SK-N-SH treated with all-trans-retinoic acid at 6 μM for 48 hours (cell line): ENCODE measurements around the gene EPS8.

Source experiments
- ATAC-seq: fragments of 200-7000 bp; cut with Tn5 transposase; 3 replicates; pipeline ENCODE4 v1.9.1; 2020; ENCODE audit warnings: mild to moderate bottlenecking, moderate library complexity
- ARNTL ChIP-seq: fragments of 450-650 bp; formaldehyde crosslinking; IDR thresholded peaks from 2 replicates; pipeline ENCODE4 v1.5.0; 2020; ENCODE audit warnings: low read depth, mild to moderate bottlenecking, moderate library complexity, borderline replicate concordance
- BACH2 ChIP-seq: fragments of 250-450 bp; sonication (Bioruptor Pico); IDR thresholded peaks from 2 replicates; pipeline ENCODE4 v1.9.0; 2021; ENCODE audit warnings: mild to moderate bottlenecking, borderline replicate concordance
- CREB5 ChIP-seq: fragments of 250-450 bp; sonication (Bioruptor Pico); IDR thresholded peaks from 2 replicates; pipeline ENCODE4 v1.5.1; 2020; ENCODE audit warnings: low read depth, mild to moderate bottlenecking, moderate library complexity
- CSDC2 ChIP-seq: fragments of 250-450 bp; sonication (Bioruptor Pico); IDR thresholded peaks from 2 replicates; pipeline ENCODE4 v1.5.0; 2020; ENCODE audit warnings: mild to moderate bottlenecking, moderate library complexity
- CSRNP3 ChIP-seq: fragments of 250-450 bp; sonication (Bioruptor Pico); IDR thresholded peaks from 2 replicates; pipeline ENCODE4 v1.5.1; 2021; ENCODE audit warnings: mild to moderate bottlenecking, moderate library complexity
- ESRRG ChIP-seq: fragments of 250-450 bp; sonication (Bioruptor Pico); IDR thresholded peaks from 2 replicates; pipeline ENCODE4 v1.6.1; 2021; ENCODE audit warnings: mild to moderate bottlenecking
- GLIS3 ChIP-seq: fragments of 250-450 bp; sonication (Bioruptor Pico); IDR thresholded peaks from 2 replicates; pipeline ENCODE4 v1.5.0; 2020; ENCODE audit warnings: mild to moderate bottlenecking, moderate library complexity
- ISL1 ChIP-seq: fragments of 250-450 bp; sonication (Bioruptor Pico); IDR thresholded peaks from 2 replicates; pipeline ENCODE4 v2.1.2; 2022; ENCODE audit warnings: mild to moderate bottlenecking, moderate library complexity
- OSR1 ChIP-seq: fragments of 250-450 bp; sonication (Bioruptor Pico); IDR thresholded peaks from 2 replicates; pipeline ENCODE4 v1.8.0; 2022; ENCODE audit warnings: moderate library complexity, mild to moderate bottlenecking, inconsistent platforms
- PATZ1 ChIP-seq: fragments of 250-450 bp; sonication (Bioruptor Pico); IDR thresholded peaks from 2 replicates; pipeline ENCODE4 v1.8.0; 2020; ENCODE audit warnings: mild to moderate bottlenecking, moderate library complexity, borderline replicate concordance
- POU6F1 ChIP-seq: fragments of 250-450 bp; sonication (Bioruptor Pico); IDR thresholded peaks from 2 replicates; pipeline ENCODE4 v1.8.0; 2021; ENCODE audit warnings: low read depth, mild to moderate bottlenecking, moderate library complexity, borderline replicate concordance
- PPARA ChIP-seq: fragments of 250-450 bp; sonication (Bioruptor Pico); IDR thresholded peaks from 2 replicates; pipeline ENCODE4 v1.5.0; 2020; ENCODE audit warnings: mild to moderate bottlenecking, borderline replicate concordance
- RARB ChIP-seq: fragments of 250-450 bp; sonication (Bioruptor Pico); IDR thresholded peaks from 2 replicates; pipeline ENCODE4 v1.8.0; 2021; ENCODE audit warnings: mild to moderate bottlenecking, moderate library complexity
- TCF4 ChIP-seq: fragments of 250-450 bp; sonication (Bioruptor Pico); IDR thresholded peaks from 2 replicates; pipeline ENCODE4 v1.8.0; 2021; ENCODE audit warnings: mild to moderate bottlenecking, moderate library complexity, borderline replicate concordance
- TOX ChIP-seq: fragments of 250-450 bp; sonication (Bioruptor Pico); IDR thresholded peaks from 2 replicates; pipeline ENCODE4 v1.8.0; 2021; ENCODE audit warnings: mild to moderate bottlenecking, moderate library complexity, borderline replicate concordance
- ZFP3 ChIP-seq: fragments of 250-450 bp; sonication (Bioruptor Pico); IDR thresholded peaks from 2 replicates; pipeline ENCODE4 v1.5.0; 2020; ENCODE audit warnings: mild to moderate bottlenecking, moderate library complexity
- ZFP30 ChIP-seq: fragments of 450-650 bp; formaldehyde crosslinking; IDR thresholded peaks from 2 replicates; pipeline ENCODE4 v1.5.0; 2022; ENCODE audit warnings: mild to moderate bottlenecking, moderate library complexity
- ZNF565 ChIP-seq: fragments of 450-650 bp; formaldehyde crosslinking; conservative IDR thresholded peaks from 2 replicates; pipeline ENCODE4 v1.5.0; 2020; ENCODE audit warnings: low read depth, mild to moderate bottlenecking, moderate library complexity
- ZNF70 ChIP-seq: fragments of 450-650 bp; formaldehyde crosslinking; IDR thresholded peaks from 2 replicates; pipeline ENCODE4 v1.5.0; 2020; ENCODE audit warnings: mild to moderate bottlenecking, moderate library complexity
- ZNF8 ChIP-seq: fragments of 450-650 bp; formaldehyde crosslinking; IDR thresholded peaks from 2 replicates; pipeline ENCODE4 v1.5.0; 2020; ENCODE audit warnings: mild to moderate bottlenecking, moderate library complexity

The EPS8 gene

GRCh38 chr12:15601210-15601800 lies 187.9 kb downstream of the EPS8 start:
- no peak for ATAC-seq
- TF ChIP-seq ZNF8 (no peak), BACH2 (CRISPR knock-in tag) (no peak), ARNTL (CRISPR knock-in tag) (no peak), ESRRG (CRISPR knock-in tag) (no peak), PPARA (no peak), POU6F1 (no peak), OSR1 (no peak), CSDC2 (CRISPR knock-in tag) (no peak), ZFP30 (CRISPR knock-in tag) (no peak), CREB5 (CRISPR knock-in tag) (no peak), ISL1 (CRISPR knock-in tag) (no peak), TOX (CRISPR knock-in tag) (no peak), ZFP3 (CRISPR knock-in tag) (no peak), PATZ1 (no peak)

DNA sequence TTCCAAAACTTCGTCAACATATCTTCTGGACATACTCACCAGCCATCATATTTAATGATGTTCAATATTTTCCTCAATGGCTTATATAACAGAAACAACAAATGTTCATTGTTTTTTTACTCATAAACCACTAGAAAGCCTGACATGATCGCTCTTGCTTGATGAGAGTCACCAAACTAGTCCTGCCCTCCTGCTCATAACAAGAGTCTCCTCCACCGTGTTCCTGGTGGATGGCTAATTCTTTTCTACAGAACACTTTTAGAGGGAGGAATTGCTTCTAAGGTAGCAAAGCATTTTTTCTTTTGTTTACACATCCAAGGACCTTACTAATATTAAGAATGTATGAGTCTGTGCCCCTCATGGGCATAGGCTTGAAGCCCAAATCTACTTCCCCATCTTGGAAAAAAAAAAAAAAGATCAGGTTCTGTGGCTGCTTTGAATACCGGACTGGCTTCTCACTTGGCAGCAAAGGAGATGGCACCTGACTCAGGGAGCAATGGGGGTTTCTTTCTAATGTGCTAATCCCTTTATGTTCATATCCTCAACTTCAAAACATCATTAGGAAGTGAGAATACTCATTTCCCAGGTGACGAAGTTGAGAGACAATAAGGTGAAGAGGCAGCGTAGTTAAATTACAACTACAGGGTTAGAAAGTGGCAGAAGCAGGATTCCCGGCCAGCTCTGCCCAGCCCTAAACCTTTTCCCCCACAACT lies 188.8 kb downstream of the EPS8 start:
- TF ChIP-seq ZNF565 (CRISPR knock-in tag): no peak
- no peak for TF ChIP-seq TCF4 (CRISPR knock-in tag)
- TF ChIP-seq ZFP3 (CRISPR knock-in tag): no peak
- TF ChIP-seq TOX (CRISPR knock-in tag): no peak
- TF ChIP-seq CSRNP3 (CRISPR knock-in tag): no peak
- no peak for TF ChIP-seq OSR1
- no peak for TF ChIP-seq ZNF8
- TF ChIP-seq ARNTL (CRISPR knock-in tag): no peak
- TF ChIP-seq ZFP30 (CRISPR knock-in tag): no peak
- no peak for TF ChIP-seq RARB (CRISPR knock-in tag)
- no peak for TF ChIP-seq ZNF70 (CRISPR knock-in tag)
- TF ChIP-seq, all 23 proteins: peak for 0
- ATAC-seq: no peak

DNA sequence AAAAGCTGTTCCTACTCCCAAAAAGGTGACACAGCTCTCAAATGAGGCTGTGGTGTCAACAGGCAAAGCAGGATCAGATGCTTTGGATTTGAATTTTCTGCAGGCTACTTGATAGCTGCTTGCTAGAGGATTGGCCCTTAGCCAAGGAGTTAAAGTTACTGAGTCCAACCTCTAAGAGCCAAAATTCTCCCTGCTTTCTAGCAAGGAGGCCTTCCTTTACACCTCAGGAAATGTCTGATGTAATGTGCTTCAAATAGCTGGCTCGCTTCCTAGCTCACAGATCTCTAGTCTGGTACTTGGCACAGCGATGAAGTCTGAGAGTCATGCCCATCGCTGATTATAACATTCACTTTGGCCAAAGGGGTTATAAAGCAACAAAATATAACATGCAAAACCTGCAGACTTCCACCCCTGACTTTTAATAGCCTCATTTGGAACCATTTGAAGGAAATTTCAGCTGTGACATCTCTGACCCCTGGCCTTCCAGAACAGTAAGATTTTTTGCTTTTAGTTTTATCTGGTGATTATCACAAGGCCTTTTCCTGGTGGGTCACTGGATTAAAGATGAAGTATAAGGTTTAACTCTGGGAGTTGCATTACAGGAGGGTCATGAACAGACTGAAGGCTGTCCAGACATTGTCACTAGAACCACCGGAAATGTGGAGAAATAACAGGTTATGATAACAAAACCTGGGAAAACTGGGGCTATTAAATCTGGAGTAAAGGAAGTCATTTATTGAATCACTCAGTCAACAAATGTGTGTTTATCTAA lies 189.7 kb downstream of the EPS8 start:
- no peak for TF ChIP-seq CSRNP3 (CRISPR knock-in tag)
- TF ChIP-seq GLIS3: no peak
- TF ChIP-seq TOX (CRISPR knock-in tag): no peak
- no peak for TF ChIP-seq CSDC2 (CRISPR knock-in tag)
- TF ChIP-seq POU6F1: no peak
- peak; percentile 98 for ATAC-seq
